ELF-1 (cell line): ENCODE measurements around the gene CORO2B.

Experiments used
- DNase-seq: peaks from one replicate; pipeline ENCODE4 v3.0.0-alpha.2; 2016; ENCODE audit warnings: low read depth, low spot score

CORO2B gene

DNA sequence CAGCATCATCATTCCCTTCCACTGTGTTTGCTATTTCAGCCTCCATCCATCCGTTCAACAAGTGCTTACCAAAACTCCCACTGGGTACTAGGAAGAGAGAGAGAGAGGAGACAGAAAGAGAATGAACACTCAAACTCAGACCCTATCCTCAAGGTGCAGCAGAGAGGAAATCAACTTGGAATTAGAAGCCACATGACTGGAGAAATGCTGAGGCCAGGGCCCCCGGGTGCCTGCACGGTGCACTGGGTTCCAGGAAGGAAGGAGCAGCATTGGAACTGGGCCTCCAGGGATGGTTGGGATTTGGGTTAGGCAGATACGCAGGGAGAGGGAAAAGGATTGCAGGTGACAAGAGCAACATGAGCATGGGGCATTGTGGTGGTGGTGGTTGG, 30.0 kb downstream of the CORO2B start:
- DNase-seq = no peak

DNA sequence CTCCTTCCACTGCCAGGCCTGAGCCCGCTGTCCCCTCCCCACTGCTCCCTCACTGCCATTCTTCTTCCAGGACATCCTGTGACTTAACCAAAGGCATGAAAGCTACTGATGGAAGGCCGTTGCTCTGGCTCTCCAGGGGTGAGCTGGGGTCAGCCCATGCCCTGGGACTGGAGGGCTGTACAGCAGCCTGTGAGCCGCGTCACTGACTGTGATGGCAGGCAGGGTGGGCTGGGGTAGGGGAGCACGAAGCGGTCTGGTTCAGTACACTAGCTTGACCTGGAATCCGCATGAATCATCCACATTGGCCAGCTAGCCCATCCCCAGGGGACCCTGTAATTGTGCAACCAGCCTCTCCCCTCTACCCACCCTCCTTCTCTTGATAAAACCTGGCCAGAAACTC, 30.8 kb downstream of the CORO2B start:
- no peak for DNase-seq

DNA sequence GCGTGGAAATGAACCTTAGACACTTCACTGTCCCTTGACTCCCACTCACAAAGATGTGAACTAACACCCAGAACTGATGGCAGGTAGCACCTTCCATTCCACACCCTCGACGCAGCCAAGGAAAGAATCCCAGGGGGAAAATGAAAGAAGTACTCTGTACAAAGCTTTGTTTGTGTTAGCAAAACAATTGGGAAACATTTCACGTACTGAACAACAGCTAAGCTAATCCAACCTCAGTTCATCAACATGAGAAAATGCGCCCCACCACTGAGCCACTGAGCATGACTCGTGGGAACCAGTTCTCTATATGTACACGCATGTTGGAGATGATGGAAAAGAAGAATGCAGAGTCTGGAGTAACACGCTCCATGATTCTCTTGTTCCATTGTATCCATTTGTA, 32.0 kb downstream of the CORO2B start:
- DNase-seq = no peak

DNA sequence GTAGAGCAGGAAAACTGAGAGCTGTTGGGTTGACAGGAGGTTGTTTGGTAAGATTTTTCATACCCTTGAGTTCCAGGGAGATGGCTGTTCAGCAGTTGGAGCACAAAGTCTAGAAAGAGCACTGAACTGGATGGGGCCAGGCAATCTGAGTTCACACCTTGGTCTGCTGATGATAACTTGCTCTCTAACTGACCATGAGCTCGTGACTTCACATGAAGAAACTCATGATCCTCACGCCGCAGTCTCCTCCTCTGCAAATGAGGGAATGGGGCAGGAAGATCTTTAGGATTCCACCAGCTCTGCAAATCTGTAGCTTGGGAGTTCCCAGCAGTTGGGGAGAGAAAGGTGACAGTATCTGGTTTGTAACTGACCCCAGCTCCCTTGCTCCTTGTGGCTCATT, 33.7 kb downstream of the CORO2B start:
- no peak for DNase-seq

DNA sequence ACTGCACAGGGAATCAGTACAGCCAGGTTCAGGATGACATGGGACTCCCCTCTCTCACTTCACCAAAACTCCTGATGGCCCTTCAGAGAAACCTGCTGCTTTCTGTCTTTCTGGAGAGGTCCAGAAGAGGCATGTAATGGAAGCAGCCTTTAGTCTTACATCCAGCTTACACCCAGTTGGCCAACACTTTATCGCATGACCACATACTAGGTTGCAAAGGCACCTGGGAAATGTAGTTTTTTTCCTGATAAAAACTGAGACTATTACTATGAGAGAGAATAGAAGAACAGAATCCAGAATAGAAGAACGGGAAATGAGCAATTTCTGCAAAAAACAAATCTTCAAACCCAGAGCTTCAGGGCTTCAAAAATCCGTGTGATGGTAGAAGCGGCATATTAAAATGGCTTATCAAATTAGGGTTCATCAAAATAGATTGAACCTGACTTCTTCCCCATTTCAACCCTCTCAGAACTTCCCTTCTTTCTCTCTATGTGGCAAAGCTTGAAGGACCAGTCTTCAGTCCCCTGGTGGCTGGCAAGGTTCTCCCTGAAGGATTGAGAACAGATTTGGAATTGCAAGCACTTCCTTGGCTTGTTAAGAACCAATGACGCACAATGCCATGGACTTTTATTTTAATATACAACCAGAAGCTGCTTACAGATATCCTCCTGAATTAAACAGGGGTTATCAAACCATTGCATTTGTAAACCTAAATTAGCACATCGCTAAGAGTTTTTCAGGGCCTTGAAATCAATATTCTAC, 34.4 kb downstream of the CORO2B start:
- no peak for DNase-seq

DNA sequence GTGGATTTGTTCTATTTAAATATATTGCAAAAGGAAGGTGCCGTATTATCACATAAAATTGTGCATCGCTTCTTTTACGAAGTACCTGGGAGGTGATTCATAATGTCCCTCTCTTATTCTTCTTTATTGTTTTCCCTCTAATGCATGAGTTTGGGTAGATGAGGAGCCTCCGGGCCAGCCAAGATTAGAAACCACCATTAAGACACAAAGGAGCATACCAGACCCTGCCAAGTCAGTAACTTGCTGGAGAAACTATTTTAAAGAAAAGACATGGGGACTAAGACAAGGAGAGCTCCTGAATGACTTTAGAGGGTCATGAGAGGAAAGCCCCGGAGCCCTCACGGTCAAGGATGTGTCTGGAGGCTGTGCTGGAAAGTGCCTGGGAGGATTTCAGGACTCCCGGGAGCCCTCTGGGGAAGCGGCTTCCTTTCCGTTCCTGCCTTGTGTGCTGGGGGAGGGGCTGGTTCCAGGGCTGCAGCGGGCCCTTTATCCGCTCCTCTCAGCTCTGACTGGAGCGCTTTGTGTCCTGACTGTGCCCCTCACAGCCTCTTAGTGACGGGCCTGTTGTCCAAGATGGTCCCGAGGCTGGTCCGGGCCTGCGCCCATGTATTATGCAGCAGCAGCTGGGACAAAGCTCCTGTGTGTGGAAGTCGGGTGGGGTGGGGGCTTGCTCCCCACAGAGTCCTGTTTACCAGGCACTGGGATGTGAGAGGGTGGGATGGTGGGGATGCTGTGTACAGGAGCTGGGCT, 35.7 kb downstream of the CORO2B start:
- peak; percentile 75 for DNase-seq

DNA sequence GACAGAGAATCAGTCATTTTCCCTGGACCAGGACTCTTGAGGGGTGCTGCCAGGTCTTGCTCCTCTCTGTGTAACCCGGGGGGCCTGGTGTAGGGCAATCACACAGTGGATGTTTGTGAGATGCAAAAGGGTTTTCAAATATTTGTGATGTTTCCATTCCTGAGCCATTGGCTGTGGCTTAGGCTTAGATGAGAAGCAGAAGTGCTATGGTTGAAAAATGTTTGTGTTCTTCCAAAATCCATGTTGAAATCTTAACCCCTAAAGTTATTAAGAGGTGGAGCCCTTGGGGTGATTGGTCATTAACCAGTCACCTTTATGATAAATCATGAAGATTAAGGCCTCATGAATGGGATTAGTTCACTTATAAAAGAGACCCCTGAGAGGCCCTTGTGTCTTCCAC, 36.5 kb downstream of the CORO2B start:
- no peak for DNase-seq

DNA sequence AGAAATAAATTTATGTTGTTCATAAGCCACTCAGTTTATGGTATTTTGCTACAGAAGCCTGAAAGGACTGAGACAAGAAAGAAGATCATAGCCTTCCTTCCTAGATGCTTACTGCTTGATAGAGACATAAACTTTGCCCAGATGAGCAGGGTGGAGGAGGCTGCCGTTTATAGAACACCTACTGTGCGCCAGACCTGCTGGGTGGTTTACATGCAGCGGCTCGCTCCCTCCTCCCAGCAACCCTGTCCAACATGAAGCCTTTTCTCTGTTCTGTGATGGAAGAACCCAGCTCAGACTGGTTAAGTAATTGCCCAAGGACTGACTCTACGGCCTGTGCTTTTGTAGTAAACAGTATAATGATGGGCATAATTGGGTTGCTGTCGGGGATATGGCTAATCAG, 37.0 kb downstream of the CORO2B start:
- DNase-seq = no peak

DNA sequence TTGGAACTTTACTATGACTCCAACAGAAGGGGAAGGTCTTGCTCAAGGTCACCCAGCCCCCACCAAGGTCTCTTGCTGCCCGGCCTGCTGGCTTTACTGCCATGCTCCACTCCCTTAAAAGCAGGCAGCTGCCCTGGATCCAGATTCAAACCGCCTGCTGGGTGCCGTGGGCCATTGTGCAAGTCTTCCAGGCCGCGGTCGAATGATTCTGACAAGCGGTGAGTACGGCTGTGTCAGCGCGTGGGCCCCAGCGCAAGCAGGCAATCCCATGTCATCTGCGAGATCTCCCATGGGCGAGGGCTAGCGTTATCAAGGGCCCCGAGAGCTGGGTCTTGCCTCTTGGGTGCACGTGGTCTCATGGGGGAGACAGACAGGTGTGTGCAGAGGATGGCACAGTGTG, 37.6 kb downstream of the CORO2B start:
- no peak for DNase-seq

DNA sequence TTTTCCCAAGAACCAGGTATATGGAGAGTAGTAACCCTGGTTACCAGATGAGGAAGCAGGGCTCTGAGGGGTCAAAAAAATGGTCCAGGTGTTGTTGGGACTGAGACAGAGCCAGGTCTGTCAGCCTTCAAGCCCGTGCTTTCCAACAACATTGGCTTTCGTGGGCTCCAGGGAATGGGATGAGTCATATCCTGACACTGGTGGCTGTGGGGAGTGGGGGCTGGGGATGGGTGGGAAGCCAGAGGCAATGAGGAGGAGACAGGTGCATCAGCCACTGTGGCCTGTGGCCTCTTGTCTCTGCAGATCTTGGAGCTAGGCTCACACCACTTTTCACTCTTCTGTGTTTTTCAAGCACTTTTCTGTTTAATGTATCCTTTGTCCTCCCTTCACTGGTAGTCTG, 38.2 kb downstream of the CORO2B start:
- DNase-seq = no peak

DNA sequence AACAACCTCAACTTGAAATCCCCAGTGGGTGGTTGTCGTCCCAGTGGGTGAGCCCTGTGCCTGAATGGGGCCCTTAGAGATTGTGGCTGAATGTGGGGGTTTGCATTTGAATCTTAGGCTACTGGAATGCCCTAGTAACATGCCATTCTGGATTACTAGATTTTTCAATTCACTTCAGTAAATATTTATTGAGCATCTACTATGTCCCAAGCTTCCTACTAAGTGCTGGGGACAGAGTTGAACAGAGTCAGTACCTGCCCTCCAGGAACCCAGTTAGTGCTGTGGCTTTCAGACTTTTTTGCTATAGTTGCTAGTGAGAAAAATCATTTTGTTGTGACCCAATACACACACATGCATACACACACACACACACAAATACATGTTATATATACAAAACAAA, 39.0 kb downstream of the CORO2B start:
- no peak for DNase-seq

DNA sequence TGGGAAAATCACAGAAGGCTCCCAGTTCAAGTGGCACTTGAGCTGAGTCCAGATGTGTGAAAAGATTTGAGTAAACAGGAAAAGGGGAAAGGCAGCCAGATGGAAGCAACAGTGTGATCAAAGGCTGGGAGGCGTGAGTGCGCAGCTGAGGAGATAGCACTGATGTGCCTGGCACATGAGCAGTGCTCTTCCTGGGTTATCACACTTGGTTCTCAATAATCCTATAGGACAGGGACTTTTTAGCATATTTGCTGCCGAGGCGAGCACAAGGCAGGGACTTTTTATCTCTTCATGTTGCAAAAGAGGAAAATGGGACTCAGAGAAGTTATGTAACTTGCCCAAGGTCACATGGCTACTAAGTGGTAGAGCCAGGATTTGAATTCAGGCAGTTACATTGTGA, 39.6 kb downstream of the CORO2B start:
- no peak for DNase-seq

DNA sequence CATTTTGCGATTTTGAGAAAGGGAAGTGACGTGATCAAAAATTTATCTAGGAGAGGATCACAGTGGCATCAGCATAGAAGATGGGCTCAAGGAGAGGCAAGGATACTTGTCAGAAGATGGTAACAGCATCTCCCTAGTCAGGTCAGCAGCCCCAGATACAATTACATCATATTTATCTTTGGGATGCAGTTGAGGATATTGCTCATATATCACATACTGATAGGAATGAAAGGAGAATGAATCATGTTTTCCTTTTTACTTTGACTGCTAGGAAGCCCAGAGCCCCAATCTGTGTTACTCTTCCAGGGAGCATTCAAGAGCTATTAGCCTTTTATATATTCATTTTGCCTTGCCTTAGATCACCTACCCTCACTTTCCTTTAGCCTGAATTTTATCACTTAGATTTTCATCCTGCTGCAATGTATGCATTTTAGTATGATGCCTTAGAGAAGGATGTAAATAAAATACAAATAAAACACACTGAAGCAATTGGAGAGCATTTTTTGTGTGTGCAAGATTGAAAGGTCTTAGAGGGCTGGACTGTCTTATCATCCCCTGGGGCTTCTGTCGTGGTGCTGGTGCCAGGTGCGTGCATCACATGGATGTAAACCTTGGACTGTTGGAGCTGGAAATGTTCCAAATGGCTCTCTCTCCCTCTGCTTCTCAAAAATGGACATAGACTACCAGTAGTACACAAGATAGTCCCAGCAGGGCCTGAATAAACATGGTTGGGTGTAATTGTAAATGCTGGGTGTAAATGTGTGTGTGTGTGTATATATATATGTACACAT, 40.3 kb downstream of the CORO2B start:
- DNase-seq = no peak

DNA sequence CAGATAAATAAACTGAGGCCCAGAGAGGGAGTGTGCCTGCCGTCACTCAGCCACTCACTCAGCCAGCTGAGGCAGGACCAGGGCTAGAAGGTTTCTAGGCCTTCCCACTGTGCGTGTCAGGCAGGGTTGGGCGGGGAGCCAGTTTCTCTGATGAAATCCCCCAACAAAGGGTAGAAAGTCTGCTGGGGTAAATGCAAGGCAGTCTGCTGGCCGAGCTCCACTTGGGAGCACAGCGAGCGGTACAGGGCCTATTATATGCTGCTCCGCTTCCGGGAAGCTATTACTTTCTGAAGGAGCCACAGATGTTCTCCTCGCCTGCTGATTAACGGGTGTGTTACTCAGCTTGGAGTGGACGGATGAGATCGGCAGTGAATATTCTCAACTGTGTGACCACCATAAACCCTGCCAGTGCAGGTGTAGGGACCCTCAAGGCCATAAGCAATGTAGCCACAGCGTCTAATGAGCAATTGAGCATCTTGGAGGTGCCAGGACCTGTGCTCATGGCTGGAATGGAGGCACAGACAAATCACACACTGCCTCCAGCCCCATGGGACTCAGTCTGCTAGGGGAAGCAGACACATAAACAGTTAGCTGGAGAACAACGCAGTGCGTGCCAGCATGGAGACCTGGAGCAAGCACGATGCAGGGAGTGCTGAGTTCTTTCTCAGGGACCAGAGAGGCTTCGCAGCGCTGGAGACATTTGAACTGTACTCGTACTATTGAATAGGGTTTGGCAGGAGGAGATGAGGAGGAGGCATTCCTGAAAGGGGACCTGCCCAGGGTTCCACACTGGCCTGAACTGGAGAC, 42.1 kb downstream of the CORO2B start:
- DNase-seq = no peak

DNA sequence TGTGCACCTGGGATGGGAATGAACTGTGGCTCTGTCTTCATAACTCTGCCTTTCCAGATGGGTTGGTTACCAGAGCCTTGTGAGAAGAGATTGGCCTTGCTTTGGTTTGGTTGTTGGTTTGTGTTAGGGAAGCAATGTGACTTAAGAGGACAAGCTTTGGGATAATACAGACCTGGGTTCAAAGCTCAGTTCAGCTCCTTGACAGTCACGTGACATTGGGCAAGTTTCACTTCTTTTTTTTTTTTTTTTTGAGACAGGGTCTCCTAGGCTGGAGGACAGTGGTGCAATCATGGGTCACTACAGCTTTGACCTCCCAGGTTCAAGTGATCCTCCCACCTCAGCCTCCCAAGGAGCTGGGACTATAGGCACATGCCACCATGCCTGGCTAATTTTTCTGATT, 42.7 kb downstream of the CORO2B start:
- DNase-seq = no peak

DNA sequence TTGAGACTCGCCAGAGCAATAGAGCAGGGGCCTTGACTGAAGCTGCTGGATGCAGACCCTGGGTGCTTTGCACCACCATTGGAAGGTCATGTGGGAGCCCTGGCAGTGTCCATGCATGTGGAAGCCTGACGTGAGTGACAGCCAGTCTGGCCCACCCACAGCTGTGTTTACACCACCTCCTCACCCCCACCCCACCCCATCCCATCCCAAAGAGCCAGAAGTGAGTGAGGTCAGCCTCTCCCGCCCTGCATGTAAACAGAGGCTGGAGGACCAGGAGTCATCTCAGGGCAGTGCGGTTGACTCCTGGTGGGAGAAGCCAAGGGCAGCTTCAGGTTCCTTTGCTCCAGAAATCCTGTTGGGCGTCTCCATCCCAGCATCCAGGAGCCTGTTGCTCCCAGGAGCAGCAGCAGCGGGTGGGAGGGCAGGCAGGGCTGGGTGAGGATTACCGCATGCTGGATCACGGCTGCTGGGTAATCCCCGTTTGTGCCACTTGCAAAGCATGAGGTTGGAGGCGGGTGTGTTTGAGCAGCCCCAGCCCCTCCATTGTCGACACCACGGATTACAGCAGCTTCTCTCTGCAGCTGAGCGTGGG, 44.6 kb downstream of the CORO2B start:
- peak; percentile 49 for DNase-seq

DNA sequence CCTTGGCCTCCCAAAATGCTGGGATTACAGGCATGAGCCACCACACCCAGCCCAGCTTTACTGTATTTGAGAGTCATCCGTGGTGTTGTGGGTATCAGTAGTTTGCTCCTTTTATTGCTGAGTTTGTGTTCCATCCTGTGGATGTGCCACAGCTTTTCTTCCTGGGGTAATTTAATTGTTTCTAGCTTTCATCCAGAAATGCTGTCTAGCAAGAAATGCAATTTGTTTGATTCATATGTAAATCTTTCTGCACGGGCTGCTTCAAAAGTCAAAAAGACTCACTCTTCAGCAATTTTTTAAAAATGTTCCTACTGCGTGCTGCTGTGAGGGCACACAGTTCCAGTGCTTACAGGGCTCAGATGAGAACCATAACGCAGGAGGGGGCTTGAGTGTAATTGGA, 47.1 kb downstream of the CORO2B start:
- no peak for DNase-seq

DNA sequence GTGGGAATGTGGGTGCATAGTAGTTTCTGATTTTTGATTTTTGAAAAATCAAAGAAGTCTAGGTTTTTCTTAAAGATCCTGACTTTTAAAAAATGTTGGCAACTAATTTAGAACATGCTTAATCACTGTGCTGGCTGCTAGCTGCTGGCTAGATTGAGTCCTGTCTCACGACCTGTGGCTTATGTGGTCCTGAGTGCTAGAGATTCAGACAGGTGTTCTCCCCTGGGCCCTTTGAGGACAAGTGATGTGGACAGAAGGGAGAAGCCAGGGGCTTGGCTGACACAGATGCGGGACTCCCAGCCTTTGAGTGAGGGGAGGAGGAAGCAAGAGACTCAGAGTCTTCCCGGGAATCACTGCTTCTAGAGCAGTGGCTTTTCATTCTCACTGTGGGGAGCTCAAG, 47.5 kb downstream of the CORO2B start:
- DNase-seq = no peak

DNA sequence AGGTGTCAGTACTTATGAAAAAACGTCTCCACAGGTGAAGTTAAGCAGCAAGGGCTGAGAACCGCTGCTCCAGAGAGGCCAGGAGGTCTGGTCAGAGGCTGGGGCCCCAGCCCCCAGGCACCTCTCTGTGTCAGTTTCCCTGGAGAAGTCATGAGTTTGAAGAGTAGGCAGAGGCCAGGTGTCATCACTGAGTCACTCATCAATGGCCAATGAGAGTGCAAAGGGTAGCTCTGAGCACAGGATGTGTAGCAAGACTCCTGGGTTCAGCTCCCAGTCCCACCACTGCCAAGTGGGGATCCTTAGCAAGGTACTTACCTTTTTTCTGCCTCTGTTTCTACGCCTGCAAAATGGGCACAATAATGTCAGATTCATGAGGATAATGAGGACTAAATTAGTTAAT, 47.9 kb downstream of the CORO2B start:
- DNase-seq = no peak

DNA sequence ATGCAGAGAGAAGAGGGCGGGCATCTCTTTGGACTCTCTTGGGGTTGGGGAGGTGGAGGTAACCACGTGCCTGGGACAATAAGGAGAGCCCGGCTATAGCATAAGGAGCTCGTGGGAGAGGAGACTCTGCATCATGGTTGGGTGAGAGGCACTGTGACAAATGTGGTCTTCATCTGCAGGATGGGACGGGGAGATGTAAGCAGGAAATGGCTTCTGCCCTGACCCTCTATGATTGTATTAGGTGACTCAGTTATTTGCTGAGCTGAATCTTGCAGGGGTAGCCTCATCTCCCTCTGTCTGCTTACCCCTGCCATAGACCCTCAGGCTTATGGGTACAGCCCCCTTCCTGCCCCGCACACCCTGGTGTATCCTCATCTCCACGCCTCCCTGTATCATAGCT, 48.7 kb downstream of the CORO2B start:
- DNase-seq = no peak

DNA sequence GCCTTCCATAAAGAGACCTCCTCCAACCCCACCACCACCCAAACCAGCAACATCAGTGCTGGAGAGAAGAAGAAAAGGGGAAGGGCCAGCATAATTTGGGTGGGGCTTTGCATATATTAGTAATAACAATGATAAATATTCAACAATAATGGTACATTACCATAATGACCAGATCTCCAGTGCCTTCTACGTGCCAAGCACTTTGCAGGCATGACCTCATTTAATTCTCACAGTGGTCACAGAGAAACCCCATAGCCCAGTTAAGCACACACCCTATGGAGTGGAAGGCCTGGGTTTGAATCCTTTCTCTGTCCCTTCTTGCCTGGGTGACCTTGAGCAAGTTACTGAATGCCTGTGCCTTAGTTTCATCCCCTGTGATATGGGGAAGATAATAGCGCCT, 49.2 kb downstream of the CORO2B start:
- no peak for DNase-seq
